ENCODE data around the gene SLC35E1. TPM values are rescaled to one million over a fixed set of nuclear protein-coding genes. Genes with fewer than 3 reads are reported as not detected.

SLC35E1 gene
- total RNA-seq, 1 experiment from 2014 or later, result 35.8 TPM

DNA sequence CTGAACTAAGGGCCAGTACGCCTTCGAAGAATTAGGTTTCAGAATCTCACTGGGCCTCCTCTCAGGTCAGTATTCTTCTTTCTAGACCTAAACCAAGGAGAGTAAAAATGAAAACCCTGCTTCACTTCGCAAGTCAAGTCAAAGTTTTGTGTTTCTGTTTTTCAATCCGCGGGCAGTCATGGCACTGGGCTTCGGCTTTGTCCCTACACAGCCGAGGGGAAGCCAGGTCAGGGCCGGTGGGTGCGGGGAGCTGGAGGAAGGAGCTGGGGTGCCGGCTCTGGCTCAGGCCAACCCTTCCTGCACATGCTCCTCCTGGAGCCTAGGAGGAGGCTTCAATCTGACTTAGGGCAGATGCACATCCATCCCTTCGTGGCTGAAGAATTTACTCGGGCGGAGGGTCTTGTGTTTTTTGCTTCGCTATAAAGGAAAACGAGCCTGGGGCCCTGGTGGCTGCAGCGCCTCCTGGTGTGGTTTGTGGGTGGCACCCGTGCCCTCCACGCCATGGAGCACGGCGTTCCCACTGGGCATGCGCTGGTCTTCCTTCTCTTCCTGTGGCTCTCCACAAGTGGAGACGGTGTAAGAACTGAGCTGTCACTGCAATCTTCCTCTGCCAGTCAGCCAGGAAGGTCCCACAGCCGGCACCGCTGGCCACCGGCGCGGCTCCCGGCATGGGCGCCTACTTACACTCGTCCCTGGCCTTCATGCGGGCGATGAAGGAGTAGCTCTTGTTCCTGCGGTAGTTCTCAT is 53.6 kb downstream of the SLC35E1 start:
- peak overlapping the region in 2 of 3 experiments; percentile 17 to 71; a peak in 3 of 7 replicates for H3K27ac Mint-ChIP-seq
- H3K4me3 Mint-ChIP-seq, result no peak overlapping the region

More for the DNA sequence above, 53.6 kb downstream of the SLC35E1 start:
- Histone ChIP-seq H3K56ac (ENCODE audit: insufficient read length, low read depth, low read length) (no peak overlapping the region), H4K20me1 (ENCODE audit: control insufficient read depth, insufficient read depth, insufficient read length) (peaks cover 3% of the 10 kb centered on the region), H3K4me2 (ENCODE audit: insufficient read depth, insufficient read length, low read length) (no peak overlapping the region), H2AK5ac (ENCODE audit: insufficient read length, low read length) (no peak overlapping the region), H3T11ph (ENCODE audit: low read length) (no peak overlapping the region), H3K14ac (ENCODE audit: insufficient read depth, low read length) (no peak overlapping the region), H3K4ac (ENCODE audit: low read depth, low read length) (no peak overlapping the region), H3K79me2 (ENCODE audit: insufficient read depth, low read length) (no peaks in the 10 kb centered on the region), H2BK12ac (ENCODE audit: insufficient read length, low read depth, low read length) (no peak overlapping the region), H2BK5ac (ENCODE audit: insufficient read length, low read length) (no peak overlapping the region), H4K5ac (ENCODE audit: insufficient read length, low read depth, low read length) (no peak overlapping the region), H3K18ac (ENCODE audit: insufficient read length, low read depth, low read length) (no peak overlapping the region), H3K23me2 (ENCODE audit: insufficient read length, low read depth, low read length, poor library complexity, severe bottlenecking) (no peaks in the 10 kb centered on the region), H3K9ac (ENCODE audit: extremely low read depth, insufficient read length, low read length) (no peak overlapping the region), H3K79me1 (ENCODE audit: insufficient read depth, low read depth, low read length, poor library complexity, severe bottlenecking) (no peaks in the 10 kb centered on the region), H2BK20ac (ENCODE audit: low read depth, low read length, poor library complexity, severe bottlenecking) (no peak overlapping the region), H3K23ac (ENCODE audit: insufficient read length, low read depth, low read length) (no peak overlapping the region), H3K9me3 (ENCODE audit: control insufficient read depth, low read depth, low read length) (no peaks in the 10 kb centered on the region), H4K91ac (ENCODE audit: insufficient read length, low read depth, low read length) (no peak overlapping the region), H2BK120ac (ENCODE audit: low read depth, low read length, poor library complexity, severe bottlenecking) (no peak overlapping the region), H4K8ac (replicated peaks; ENCODE audit: insufficient read length, low read depth, low read length) (no peak overlapping the region), H3K4me1 (ENCODE audit: insufficient read depth, low read length) (no peaks in the 10 kb centered on the region), H3K27me3 (ENCODE audit: insufficient read depth, low read length) (no peaks in the 10 kb centered on the region), H2AFZ (ENCODE audit: low read length) (no peak overlapping the region), H2BK15ac (ENCODE audit: low read depth, low read length) (no peak overlapping the region), H3K27ac (ENCODE audit: insufficient read length, low read depth, low read length) (no peak overlapping the region)
- WGBS (ENCODE audit: extremely low coverage, insufficient read length, low lambda C conversion rate), result no CpG with 5 or more reads among the region's 33 CpGs
- DNase-seq, result no peak
- Mint-ChIP-seq H3K4me1 (no peaks in the 10 kb centered on the region), H3K27me3 (ENCODE audit: low read depth) (no peaks in the 10 kb centered on the region), H3K9me3 (no peaks in the 10 kb centered on the region), H3K36me3 (ENCODE audit: insufficient read depth in 1 of 3, low read depth in 3 of 3) (peaks cover 39 to 72% (median 64%) of the 10 kb centered on the region in 3 experiments; a peak in 6 of 7 replicates)
- TF ChIP-seq, protein P1, sequence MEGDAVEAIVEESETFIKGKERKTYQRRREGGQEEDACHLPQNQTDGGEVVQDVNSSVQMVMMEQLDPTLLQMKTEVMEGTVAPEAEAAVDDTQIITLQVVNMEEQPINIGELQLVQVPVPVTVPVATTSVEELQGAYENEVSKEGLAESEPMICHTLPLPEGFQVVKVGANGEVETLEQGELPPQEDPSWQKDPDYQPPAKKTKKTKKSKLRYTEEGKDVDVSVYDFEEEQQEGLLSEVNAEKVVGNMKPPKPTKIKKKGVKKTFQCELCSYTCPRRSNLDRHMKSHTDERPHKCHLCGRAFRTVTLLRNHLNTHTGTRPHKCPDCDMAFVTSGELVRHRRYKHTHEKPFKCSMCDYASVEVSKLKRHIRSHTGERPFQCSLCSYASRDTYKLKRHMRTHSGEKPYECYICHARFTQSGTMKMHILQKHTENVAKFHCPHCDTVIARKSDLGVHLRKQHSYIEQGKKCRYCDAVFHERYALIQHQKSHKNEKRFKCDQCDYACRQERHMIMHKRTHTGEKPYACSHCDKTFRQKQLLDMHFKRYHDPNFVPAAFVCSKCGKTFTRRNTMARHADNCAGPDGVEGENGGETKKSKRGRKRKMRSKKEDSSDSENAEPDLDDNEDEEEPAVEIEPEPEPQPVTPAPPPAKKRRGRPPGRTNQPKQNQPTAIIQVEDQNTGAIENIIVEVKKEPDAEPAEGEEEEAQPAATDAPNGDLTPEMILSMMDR (conservative IDR thresholded peaks at IDR 0.05), result peak; percentile 43; the same call in 2 of the 3 replicates
